Activated CD8-positive, alpha-beta memory T cell treated with anti-CD3 and anti-CD28 coated beads for 36 hours (primary cell): ENCODE data around the gene TMEM81. TPM values are rescaled to one million over a fixed set of nuclear protein-coding genes. Genes with fewer than 3 reads are reported as not detected.

Source experiments
- CTCF ChIA-PET: fragments of 350-600 bp; sonication (Branson Sonifier 250); formaldehyde crosslinking; loops from one replicate; lab custom pipeline; 2021; ENCODE audit warnings: antibody characterized with exemption; lab: Charles Lee
- POLR2A ChIA-PET: fragments of 350-600 bp; sonication (Branson Sonifier 250); formaldehyde crosslinking; loops from one replicate; lab custom pipeline; 2021; ENCODE audit warnings: antibody characterized with exemption; lab: Charles Lee
- total RNA-seq, 2 experiments: library from RNA; stranded (reverse); gene quantifications; one replicate each; pipeline ENCODE4 v1.2.3, GENCODE V29; 2021

The TMEM81 gene
- total RNA-seq, 2 experiments from 2014 or later = 2.6 to 3.4 TPM

DNA sequence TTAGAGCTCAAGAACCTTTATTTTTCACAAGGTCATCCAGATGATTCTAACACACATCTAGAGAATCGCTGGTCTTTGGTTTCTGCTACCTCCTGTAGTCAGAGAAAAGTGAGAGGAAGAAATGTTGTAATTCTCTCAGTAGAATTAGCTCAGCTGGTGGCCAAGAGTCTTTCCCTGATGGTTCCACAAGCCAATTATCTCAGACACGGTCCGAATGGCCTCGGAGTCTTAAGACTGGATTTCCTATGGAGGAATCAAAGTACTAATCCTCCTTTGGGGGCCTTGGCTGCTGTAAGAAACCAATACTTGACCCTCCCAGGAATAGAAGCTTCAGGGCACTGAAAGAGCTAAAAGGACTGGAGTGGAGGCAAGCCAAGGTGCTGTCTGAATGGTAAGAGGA, 1.8 kb downstream of the TMEM81 start:
- CTCF ChIA-PET = no interaction called here
- POLR2A ChIA-PET = no interaction called here

DNA sequence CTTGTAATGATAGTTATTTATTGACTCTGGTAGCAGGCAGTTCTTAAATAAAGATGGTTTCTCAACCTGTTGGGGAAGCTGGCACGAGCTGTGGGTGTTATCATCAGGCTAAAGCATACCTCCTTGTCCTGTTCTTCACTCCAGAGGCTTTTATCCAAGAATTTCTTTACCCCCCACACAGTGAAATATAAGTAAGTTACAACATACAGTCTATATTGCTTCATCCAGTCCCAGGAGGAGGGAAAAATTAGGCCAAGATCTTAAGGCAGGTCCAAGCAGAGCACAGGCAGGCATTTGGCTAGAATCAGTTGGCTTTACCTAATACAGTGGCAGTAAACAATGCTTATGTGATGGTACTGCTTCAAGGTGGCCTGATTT, 6.3 kb downstream of the TMEM81 start:
- ChIA-PET POLR2A (no interaction called here), CTCF (no interaction called here)

GRCh38 chr1:205077158-205077933, 6.9 kb downstream of the TMEM81 start:
- CTCF ChIA-PET = no interaction called here
- POLR2A ChIA-PET = no interaction called here

DNA sequence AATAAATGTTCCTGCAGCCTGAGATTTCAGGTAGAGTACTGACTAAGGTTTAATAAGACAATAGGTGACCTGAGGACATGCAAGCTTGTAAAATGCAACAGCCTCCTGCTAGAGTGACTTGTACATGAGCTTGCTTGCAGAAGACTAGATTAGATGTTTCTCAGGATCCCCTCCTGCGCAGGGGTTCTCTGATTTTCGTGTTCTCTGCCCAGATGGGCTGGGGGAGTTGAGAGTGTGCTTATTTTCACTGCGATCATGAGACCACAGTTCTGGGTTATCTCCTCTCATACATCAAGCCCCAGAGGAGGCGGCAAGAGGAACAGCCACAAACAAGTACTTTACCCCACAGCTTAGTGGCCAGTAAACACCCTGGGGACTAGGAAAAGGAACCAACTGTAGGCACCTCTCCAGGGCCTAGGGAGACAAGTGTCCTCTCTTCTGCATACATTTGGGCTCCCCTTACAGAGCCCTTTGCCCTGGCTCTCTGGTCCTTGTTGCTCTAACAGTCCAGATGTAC, 8.0 kb downstream of the TMEM81 start:
- CTCF ChIA-PET = no interaction called here
- POLR2A ChIA-PET = no interaction called here

DNA sequence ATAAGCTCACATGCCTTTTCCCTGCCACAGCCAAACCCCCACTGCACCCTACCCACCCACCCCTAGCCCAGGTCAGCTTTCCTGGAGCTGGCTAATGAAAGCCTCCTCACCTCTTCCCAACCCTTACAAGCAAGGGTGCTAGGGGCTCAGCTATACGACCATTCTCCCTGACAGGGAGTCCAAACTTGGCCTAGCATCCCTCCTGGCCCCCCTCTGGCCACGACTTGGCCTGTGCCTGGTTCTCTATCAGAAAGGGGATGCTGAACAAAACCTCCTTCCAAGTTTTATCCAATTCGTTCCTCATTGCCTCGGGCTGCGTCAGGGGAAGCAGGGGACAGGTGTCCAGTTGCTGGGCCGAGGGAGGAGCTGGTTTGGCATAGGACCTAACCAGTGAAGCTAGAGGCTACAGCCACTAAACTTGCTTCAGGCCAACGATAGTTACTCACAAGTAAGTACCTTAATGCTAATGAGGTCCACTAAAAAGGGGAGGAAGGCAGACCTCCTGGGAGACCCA, 8.6 kb downstream of the TMEM81 start:
- ChIA-PET POLR2A (no interaction called here), CTCF (interaction anchor here (0.6 kb wide), 1 partner anchor 591 kb away, joined by 3 read pairs; no protein-coding TSS in a partner anchor)

GRCh38 chr1:205074513-205074912, 9.7 kb downstream of the TMEM81 start:
- POLR2A ChIA-PET = no interaction called here
- CTCF ChIA-PET = no interaction called here

GRCh38 chr1:205074084-205074483, 10.2 kb downstream of the TMEM81 start:
- ChIA-PET CTCF (no interaction called here), POLR2A (no interaction called here)

DNA sequence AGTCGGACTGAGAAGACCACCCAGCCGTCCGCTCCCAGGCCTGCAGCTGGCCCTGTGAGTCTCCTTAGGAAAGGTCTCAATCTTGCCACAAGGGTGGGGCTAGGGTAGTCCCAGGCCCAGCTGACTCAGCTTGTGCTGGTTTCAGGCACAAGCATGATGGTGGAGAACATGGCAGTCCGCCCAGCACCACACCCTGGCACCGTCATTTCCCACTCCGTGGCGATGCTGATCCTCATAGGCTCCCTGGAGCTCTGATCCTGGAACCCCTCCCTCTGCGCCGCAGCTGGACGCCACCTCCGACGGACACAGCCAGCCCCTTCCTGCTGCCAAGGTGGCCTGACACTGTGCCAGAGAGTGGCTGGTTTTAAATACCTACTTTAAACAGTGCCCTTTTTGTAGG, 10.7 kb downstream of the TMEM81 start:
- ChIA-PET POLR2A (no interaction called here), CTCF (no interaction called here)

GRCh38 chr1:205072881-205073280, 11.4 kb downstream of the TMEM81 start:
- CTCF ChIA-PET = no interaction called here
- POLR2A ChIA-PET = no interaction called here

GRCh38 chr1:205072286-205072685, 12.0 kb downstream of the TMEM81 start:
- POLR2A ChIA-PET = no interaction called here
- CTCF ChIA-PET = no interaction called here

GRCh38 chr1:205071801-205072200, 12.5 kb downstream of the TMEM81 start:
- POLR2A ChIA-PET = no interaction called here
- CTCF ChIA-PET = no interaction called here

- POLR2A ChIA-PET = no interaction called here
- CTCF ChIA-PET = interaction anchor here (0.7 to 1.0 kb wide), 2 partner anchors 10 to 123 kb away, joined by 3 read pairs; no protein-coding TSS in a partner anchor
Observed at GRCh38 chr1:205071028-205071409, 13.2 kb downstream of the TMEM81 start.

- POLR2A ChIA-PET = no interaction called here
- CTCF ChIA-PET = no interaction called here
Observed at GRCh38 chr1:205069371-205070125, 14.7 kb downstream of the TMEM81 start.

DNA sequence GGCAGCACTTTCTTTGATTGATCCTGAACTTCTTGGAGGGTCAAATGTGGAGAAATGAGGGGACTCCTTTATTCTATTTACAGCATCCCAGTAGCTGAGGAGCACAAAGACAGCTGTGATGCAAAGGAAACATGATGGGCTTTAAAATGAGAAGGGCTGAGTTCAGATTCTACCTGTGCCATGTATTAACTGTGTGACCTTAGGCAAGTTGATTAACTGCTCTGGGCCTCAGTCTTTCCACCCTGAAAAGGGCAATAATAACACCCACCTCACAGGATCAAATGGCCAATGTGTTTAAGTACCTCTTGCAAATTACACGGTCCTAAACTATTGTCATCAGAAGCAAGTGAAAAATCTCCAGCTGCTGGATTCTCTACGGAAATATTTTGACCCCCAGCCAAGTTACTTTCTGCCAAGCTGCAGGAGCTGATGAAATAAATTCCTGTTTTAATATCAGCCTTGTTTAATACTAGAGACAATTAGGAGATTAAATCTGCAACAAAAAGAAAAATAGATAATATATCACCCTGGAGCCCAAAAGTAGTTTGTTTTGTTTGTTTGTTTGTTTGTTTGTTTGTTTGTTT, 15.7 kb downstream of the TMEM81 start:
- CTCF ChIA-PET = no interaction called here
- POLR2A ChIA-PET = no interaction called here

GRCh38 chr1:205068001-205068400, 16.3 kb downstream of the TMEM81 start:
- POLR2A ChIA-PET = no interaction called here
- CTCF ChIA-PET = no interaction called here

DNA sequence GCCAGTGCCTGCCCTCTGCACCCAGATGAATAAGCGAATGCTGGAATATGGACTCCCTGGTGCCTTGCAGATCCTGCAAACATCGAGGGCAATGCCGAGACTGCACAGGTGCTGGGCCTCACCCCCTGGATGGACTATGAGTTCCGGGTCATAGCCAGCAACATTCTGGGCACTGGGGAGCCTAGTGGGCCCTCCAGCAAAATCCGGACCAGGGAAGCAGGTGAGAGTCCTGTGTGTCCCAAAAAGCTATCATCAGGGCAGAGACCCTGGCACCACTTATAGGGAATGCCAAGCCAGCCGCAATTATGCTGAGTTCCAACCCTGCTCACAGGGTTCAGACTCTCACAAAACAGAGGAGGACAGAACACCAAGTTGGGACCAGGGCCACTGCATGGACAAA, 17.2 kb downstream of the TMEM81 start:
- ChIA-PET CTCF (no interaction called here), POLR2A (no interaction called here)

DNA sequence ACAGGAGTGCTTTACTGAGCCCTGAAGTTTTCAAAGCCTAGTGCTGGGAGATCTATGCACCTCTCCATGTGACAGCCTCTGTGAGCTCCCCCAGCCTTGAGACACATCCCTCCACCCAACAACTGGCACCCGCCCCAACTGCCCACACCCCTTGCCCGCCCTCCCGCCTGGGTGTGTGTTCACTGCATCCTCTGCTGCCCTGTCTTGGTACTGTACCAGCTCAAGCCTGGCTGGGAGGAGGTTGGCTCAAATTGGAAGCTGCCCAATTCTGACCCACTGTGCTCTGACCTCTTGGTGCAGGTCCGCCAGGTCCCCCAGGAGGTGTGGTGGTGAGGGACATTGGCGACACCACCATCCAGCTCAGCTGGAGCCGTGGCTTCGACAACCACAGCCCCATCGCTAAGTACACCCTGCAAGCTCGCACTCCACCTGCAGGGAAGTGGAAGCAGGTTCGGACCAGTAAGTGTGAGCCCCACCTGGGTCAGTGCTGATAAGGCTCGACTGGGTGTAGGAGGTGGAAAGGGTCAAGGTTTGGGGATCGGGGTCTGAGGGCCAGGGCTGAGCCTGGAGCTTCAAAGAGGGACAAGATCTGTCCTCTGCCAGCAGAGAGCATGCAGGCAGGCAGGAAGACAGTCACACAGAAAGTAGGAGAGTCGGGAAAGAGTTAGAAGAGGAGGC, 18.0 kb downstream of the TMEM81 start:
- ChIA-PET CTCF (interaction anchor here (0.6 kb wide), 1 partner anchor 98 kb away, joined by 3 read pairs; no protein-coding TSS in a partner anchor), POLR2A (no interaction called here)

DNA sequence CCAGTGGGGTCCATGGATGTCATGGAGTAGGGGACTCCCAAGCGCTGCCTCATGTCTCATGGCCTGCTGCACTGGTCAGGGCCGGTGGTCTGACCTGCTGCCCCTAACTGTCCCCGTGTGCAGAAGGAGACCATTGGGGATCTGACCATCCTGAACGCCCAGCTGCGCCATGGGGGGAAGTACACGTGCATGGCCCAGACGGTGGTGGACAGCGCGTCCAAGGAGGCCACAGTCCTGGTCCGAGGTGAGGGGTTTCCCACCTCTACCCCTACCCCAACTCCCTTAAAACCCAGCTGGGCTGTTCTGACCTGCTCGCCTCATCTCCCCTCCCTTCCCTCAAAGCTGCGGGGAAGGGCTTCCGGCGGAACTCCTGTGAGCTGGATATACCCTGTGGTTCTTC, 18.6 kb downstream of the TMEM81 start:
- CTCF ChIA-PET = no interaction called here
- POLR2A ChIA-PET = no interaction called here

GRCh38 chr1:205064741-205065316, 19.4 kb downstream of the TMEM81 start:
- ChIA-PET CTCF (no interaction called here), POLR2A (no interaction called here)
